Mesenchymal stem cell (in vitro differentiated cells and primary cell): Measurements from ENCODE around the gene TEKT5.

Experiments used
- DNase-seq: peaks from one replicate; pipeline ENCODE4 v3.0.0-alpha.2; 2013
- H2AFZ ChIP-seq: one replicate; pipeline ENCODE4 v1.6.1; 2013; ENCODE audit warnings: low read depth, mild to moderate bottlenecking, control low read depth, inconsistent platforms, low read length, moderate library complexity
- H2AK5ac ChIP-seq: 2 replicates; pipeline ENCODE4 v1.6.1; 2013; ENCODE audit warnings: low read length, moderate library complexity, mild to moderate bottlenecking, inconsistent platforms; ENCODE audit not compliant: severe bottlenecking
- H2BK120ac ChIP-seq: one replicate; pipeline ENCODE4 v1.6.1; 2013; ENCODE audit warnings: low read depth, mild to moderate bottlenecking, inconsistent platforms, low read length, moderate library complexity
- H2BK12ac ChIP-seq, 2 experiments: one replicate each; pipeline ENCODE4 v1.6.1; 2013; ENCODE audit warnings: inconsistent platforms in 2 of 2, low read length in 2 of 2, mild to moderate bottlenecking in 2 of 2, moderate library complexity in 2 of 2, control low read depth in 1 of 2
- H2BK15ac ChIP-seq: one replicate; pipeline ENCODE4 v1.6.1; 2013; ENCODE audit warnings: mild to moderate bottlenecking, low read depth, inconsistent platforms; ENCODE audit not compliant: poor library complexity, severe bottlenecking
- H2BK5ac ChIP-seq: 2 replicates; pipeline ENCODE4 v1.6.1; 2013; ENCODE audit warnings: low read depth, mild to moderate bottlenecking, low read length, control low read depth, inconsistent platforms; ENCODE audit not compliant: poor library complexity, severe bottlenecking
- H3K14ac ChIP-seq, 2 experiments: one replicate each; pipeline ENCODE4 v1.6.1; 2013; ENCODE audit warnings: inconsistent platforms in 2 of 2, low read length in 2 of 2, control low read depth in 1 of 2, mild to moderate bottlenecking in 1 of 2, moderate library complexity in 1 of 2
- H3K18ac ChIP-seq, 2 experiments: one replicate each; pipeline ENCODE4 v1.6.1; 2013; ENCODE audit warnings: inconsistent platforms in 2 of 2, low read length in 2 of 2, control low read depth in 1 of 2, low read depth in 1 of 2, mild to moderate bottlenecking in 1 of 2
- H3K23ac ChIP-seq, 2 experiments: one replicate each; pipeline ENCODE4 v1.6.1; 2013; ENCODE audit warnings: inconsistent platforms in 2 of 2, low read length in 2 of 2, mild to moderate bottlenecking in 2 of 2, moderate library complexity in 2 of 2, control low read depth in 1 of 2
- H3K27ac ChIP-seq: 2 replicates; pipeline ENCODE4 v1.5.1; 2013; ENCODE audit warnings: mild to moderate bottlenecking, moderate library complexity, low read length, control low read depth, inconsistent platforms; ENCODE audit not compliant: poor library complexity, severe bottlenecking
- H3K27me3 ChIP-seq, 2 experiments: 2 replicates each; pipeline versions ENCODE4 v1.6.1 to v1.7.0; 2013; ENCODE audit warnings: low read length in 2 of 2, mild to moderate bottlenecking in 2 of 2, moderate library complexity in 2 of 2, control low read depth in 1 of 2, inconsistent platforms in 1 of 2; ENCODE audit not compliant: control insufficient read depth in 1 of 2, insufficient read depth in 1 of 2
- H3K36me3 ChIP-seq, 2 experiments: 2 replicates each; pipeline versions ENCODE4 v1.6.1 to v1.7.0; 2013; ENCODE audit warnings: low read length in 2 of 2, control low read depth in 1 of 2, inconsistent platforms in 1 of 2, low read depth in 1 of 2, mild to moderate bottlenecking in 1 of 2; ENCODE audit not compliant: insufficient read depth in 2 of 2, control insufficient read depth in 1 of 2
- H3K4ac ChIP-seq, 2 experiments: one replicate each; pipeline ENCODE4 v1.6.1; 2013; ENCODE audit warnings: inconsistent platforms in 2 of 2, low read length in 2 of 2, mild to moderate bottlenecking in 2 of 2, moderate library complexity in 2 of 2, control low read depth in 1 of 2, low read depth in 1 of 2
- H3K4me1 ChIP-seq: 2 replicates; pipeline ENCODE4 v1.6.1; 2013; ENCODE audit warnings: low read depth, low read length, control low read depth; ENCODE audit not compliant: control insufficient read depth, insufficient read depth
- H3K4me2 ChIP-seq: 2 replicates; pipeline ENCODE4 v1.6.1; 2013; ENCODE audit warnings: low read length, mild to moderate bottlenecking, inconsistent platforms; ENCODE audit not compliant: poor library complexity, severe bottlenecking
- H3K4me3 ChIP-seq, 2 experiments: 2 replicates each; pipeline versions ENCODE4 v1.5.1 to v1.7.0; 2013; ENCODE audit warnings: low read length in 2 of 2, mild to moderate bottlenecking in 2 of 2, control low read depth in 1 of 2, low read depth in 1 of 2; ENCODE audit not compliant: insufficient read depth in 1 of 2
- H3K79me1 ChIP-seq: replicated peaks from 2 replicates; pipeline ENCODE4 v1.6.1; 2013; ENCODE audit warnings: mild to moderate bottlenecking, control low read depth, low read length, inconsistent platforms; ENCODE audit not compliant: poor library complexity, severe bottlenecking
- H3K9ac ChIP-seq: 2 replicates; pipeline ENCODE4 v1.7.0; 2013; ENCODE audit warnings: mild to moderate bottlenecking, low read length, moderate library complexity
- H3K9me3 ChIP-seq: 2 replicates; pipeline ENCODE4 v1.7.0; 2013; ENCODE audit warnings: mild to moderate bottlenecking, low read length; ENCODE audit not compliant: control insufficient read depth
- H4K8ac ChIP-seq: one replicate; pipeline ENCODE4 v1.6.1; 2013; ENCODE audit warnings: inconsistent platforms, mild to moderate bottlenecking, low read length, moderate library complexity
- H4K91ac ChIP-seq: one replicate; pipeline ENCODE4 v1.6.1; 2013; ENCODE audit warnings: mild to moderate bottlenecking, low read length, inconsistent platforms
- WGBS: methylation state at CpG from one replicate; pipeline ENCODE4 v1.1.7; 2013; ENCODE audit warnings: mixed read lengths; 5-methylcytosine and 5-hydroxymethylcytosine counted together

TEKT5 gene

DNA sequence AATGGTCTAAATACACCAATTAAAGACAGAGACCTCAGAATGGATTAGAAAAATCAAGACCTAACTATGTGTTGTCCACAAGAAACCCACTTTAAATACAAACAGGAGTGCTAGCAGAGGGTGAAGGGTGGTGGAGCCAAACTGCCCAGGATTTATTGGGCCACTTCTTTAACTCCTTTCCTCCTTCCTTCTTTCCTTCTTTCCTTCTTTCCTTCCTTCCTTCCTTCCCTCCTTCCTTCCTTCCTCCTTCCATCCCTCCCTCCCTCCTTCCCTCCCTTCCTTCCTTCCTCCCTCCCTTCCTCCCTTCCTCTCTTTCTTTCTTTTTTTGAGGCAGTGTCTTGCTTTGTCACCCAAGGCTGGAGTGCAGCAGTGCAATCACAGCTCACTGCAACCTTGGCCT lies 80.0 kb downstream of the TEKT5 start:
- no peak overlapping the region for H3K23ac ChIP-seq
- no peak overlapping the region for H2BK12ac ChIP-seq
- no peak overlapping the region for H3K4me2 ChIP-seq
- peaks cover 8 to 27% of the 10 kb centered on the region in 2 experiments for H3K27me3 ChIP-seq
- no peak overlapping the region for H3K18ac ChIP-seq
- no peak for DNase-seq
- no peak overlapping the region for H3K9ac ChIP-seq
- no peak overlapping the region for H2BK5ac ChIP-seq
- H3K4me3 ChIP-seq: no peak overlapping the region
- H4K91ac ChIP-seq: no peak overlapping the region
- no peak overlapping the region for H2BK120ac ChIP-seq
- H3K36me3 ChIP-seq: no peaks in the 10 kb centered on the region
- no peak overlapping the region for H4K8ac ChIP-seq
- no peaks in the 10 kb centered on the region for H3K9me3 ChIP-seq
- no peak overlapping the region for H2AK5ac ChIP-seq
- no peak overlapping the region for H3K4ac ChIP-seq
- no peak overlapping the region for H3K27ac ChIP-seq
- H3K14ac ChIP-seq: no peak overlapping the region
- no peaks in the 10 kb centered on the region for H3K79me1 ChIP-seq
- no peak overlapping the region for H2AFZ ChIP-seq
- no peak overlapping the region for H2BK15ac ChIP-seq
- H3K4me1 ChIP-seq: no peaks in the 10 kb centered on the region

DNA sequence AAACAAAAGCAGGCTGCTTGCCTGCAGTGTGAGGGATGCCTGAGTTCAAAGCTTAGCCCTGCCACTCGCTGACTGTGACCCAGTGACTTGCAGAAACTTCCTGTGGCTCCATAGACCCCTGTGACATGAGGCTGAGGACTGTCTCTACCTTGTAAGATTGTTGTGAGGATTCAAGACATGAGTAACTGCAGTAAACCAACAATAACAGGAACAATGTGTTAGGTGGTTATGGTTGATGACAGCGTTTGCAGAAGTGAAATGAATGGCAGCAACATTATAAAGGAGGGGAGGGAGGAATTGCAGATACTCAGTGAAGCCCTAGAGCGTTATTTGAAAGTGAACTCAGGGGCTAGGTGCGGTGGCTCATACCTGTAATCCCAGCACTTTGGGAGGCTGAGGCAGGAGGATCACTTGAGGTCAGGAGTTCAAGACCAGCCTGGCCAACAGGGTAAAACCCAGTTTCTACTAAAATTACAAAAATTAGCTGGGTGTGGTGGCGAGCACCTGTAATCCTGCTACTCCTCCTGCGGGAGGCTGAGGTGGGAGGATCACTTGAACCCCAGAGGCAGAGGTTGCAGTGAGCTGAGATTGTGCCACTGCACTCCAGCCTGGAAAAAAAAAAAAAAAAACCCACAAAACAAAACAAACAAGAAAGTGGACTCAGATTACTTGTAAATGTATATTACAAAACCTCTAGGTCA lies 80.8 kb downstream of the TEKT5 start:
- H3K9me3 ChIP-seq: no peaks in the 10 kb centered on the region
- 80% methylated on average over 6 of the region's 6 CpGs for WGBS
- no peaks in the 10 kb centered on the region for H3K36me3 ChIP-seq
- H3K4me2 ChIP-seq: no peak overlapping the region
- H2BK120ac ChIP-seq: no peak overlapping the region
- H2BK12ac ChIP-seq: no peak overlapping the region
- H3K4ac ChIP-seq: no peak overlapping the region
- H3K14ac ChIP-seq: no peak overlapping the region
- DNase-seq: no peak
- no peak overlapping the region for H3K23ac ChIP-seq
- no peak overlapping the region for H2AFZ ChIP-seq
- H3K27me3 ChIP-seq: peaks cover 1 to 22% of the 10 kb centered on the region in 2 experiments
- no peak overlapping the region for H3K18ac ChIP-seq
- no peak overlapping the region for H2BK5ac ChIP-seq
- no peaks in the 10 kb centered on the region for H3K79me1 ChIP-seq
- no peak overlapping the region for H4K91ac ChIP-seq
- peaks cover 3% of the 10 kb centered on the region for H3K4me1 ChIP-seq
- no peak overlapping the region for H3K27ac ChIP-seq
- H4K8ac ChIP-seq: no peak overlapping the region
- no peak overlapping the region for H2AK5ac ChIP-seq
- H2BK15ac ChIP-seq: no peak overlapping the region
- H3K9ac ChIP-seq: no peak overlapping the region
- no peak overlapping the region for H3K4me3 ChIP-seq

DNA sequence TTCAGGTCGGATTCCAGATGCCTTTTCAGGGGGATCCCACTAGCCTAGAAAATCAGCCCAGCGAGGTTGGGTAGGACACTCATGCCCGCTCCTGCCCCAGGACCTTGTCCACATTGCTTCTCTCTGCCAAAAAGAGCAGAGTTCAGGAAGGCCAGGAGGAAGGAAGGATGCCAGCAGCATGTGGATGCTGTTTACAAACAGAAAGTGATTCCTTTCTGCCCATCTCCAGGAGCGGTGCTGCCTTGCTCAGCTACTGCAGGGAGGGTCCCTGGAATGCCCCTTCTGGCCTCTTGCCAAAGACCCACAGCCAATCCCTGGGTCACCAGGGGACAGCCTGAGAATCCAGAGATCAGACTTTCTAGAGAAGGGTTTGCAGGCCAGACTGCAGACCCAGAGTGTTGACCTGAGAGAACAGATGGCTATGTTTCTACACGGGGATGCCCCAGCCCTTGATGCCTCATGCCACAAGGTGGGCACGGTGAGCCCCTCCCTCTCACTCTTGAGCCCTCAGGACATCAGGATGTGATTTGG lies 82.0 kb downstream of the TEKT5 start:
- no peak overlapping the region for H3K4me2 ChIP-seq
- H2BK120ac ChIP-seq: no peak overlapping the region
- H3K18ac ChIP-seq: no peak overlapping the region
- no peak overlapping the region for H2AFZ ChIP-seq
- H3K79me1 ChIP-seq: no peaks in the 10 kb centered on the region
- no peak overlapping the region for H4K91ac ChIP-seq
- no peak overlapping the region for H2BK5ac ChIP-seq
- H2BK15ac ChIP-seq: no peak overlapping the region
- H3K14ac ChIP-seq: no peak overlapping the region
- peaks cover 3% of the 10 kb centered on the region for H3K4me1 ChIP-seq
- H3K27me3 ChIP-seq: peaks cover 0 to 10% of the 10 kb centered on the region in 2 experiments
- H4K8ac ChIP-seq: no peak overlapping the region
- H3K4me3 ChIP-seq: no peak overlapping the region
- no peaks in the 10 kb centered on the region for H3K36me3 ChIP-seq
- H2BK12ac ChIP-seq: no peak overlapping the region
- DNase-seq: no peak
- no peak overlapping the region for H3K4ac ChIP-seq
- H3K9ac ChIP-seq: no peak overlapping the region
- H2AK5ac ChIP-seq: no peak overlapping the region
- no peak overlapping the region for H3K27ac ChIP-seq
- 70% methylated on average over 6 of the region's 6 CpGs for WGBS
- no peak overlapping the region for H3K23ac ChIP-seq
- no peaks in the 10 kb centered on the region for H3K9me3 ChIP-seq

DNA sequence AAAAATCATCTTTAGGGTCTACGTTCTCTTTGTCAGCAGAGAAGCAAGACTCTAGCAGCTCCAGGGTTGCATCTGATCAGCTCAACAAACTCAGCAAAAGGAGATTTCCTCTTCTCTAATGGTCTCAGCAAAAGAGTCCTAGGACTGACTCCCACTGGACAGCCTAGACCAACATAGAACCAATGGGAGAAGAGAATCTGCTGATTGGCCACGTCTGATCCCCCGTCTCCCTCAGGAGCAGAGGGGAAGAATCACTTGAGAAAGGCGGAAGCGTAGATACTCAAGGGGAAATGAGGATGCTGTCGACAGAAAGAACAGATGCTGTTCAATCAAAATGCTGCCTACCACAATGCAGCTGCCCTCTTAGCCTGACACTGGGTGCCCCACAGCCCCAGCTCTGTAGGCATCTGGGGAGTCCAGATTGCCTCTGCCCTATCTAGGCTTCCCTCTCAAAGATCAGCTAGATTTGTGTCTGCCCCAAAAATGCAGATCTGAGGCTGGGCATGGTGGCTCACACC lies 82.8 kb downstream of the TEKT5 start:
- Histone ChIP-seq H2AK5ac (no peak overlapping the region), H3K9ac (no peak overlapping the region), H2BK12ac (no peak overlapping the region), H2AFZ (no peak overlapping the region), H3K23ac (no peak overlapping the region), H4K91ac (no peak overlapping the region), H2BK120ac (no peak overlapping the region), H3K4me3 (no peak overlapping the region), H4K8ac (no peak overlapping the region), H3K4me2 (no peak overlapping the region), H3K18ac (no peak overlapping the region), H3K14ac (no peak overlapping the region), H3K27ac (no peak overlapping the region), H3K36me3 (no peaks in the 10 kb centered on the region), H3K79me1 (no peaks in the 10 kb centered on the region), H3K9me3 (no peaks in the 10 kb centered on the region), H2BK15ac (no peak overlapping the region), H2BK5ac (no peak overlapping the region), H3K4me1 (peaks cover 3% of the 10 kb centered on the region), H3K4ac (no peak overlapping the region), H3K27me3 (peaks cover 0 to 3% of the 10 kb centered on the region in 2 experiments)
- WGBS: 87% methylated on average over 6 of the region's 6 CpGs
- no peak for DNase-seq
